GM12878 (cell line): ENCODE measurements around the gene EFHC1. TPM values are rescaled to one million over a fixed set of nuclear protein-coding genes. Genes with fewer than 3 reads are reported as not detected.

Experiments
- ATAC-seq: fragments of 200-7000 bp; cut with Tn5 transposase; 3 replicates; pipeline ENCODE4 v1.9.1; 2020; ENCODE audit warnings: mild to moderate bottlenecking, moderate library complexity
- BruUV-seq: library from RNA; stranded (reverse); fragments of 400-500 nt; replicated peaks from 2 replicates; lab custom pipeline; 2021; lab: Mats Ljungman, UMichigan
- CTCF ChIA-PET: fragments of 300-600 bp; sonication (Branson Sonifier 250); formaldehyde crosslinking; extraction: SDS; loops from one replicate; lab custom pipeline; 2021; ENCODE audit warnings: inconsistent platforms; lab: Yijun Ruan, JAX
- POLR2A ChIA-PET: fragments of 350-600 bp; formaldehyde crosslinking; extraction: SDS; loops from one replicate; lab custom pipeline; 2021; ENCODE audit warnings: inconsistent platforms; lab: Charles Lee
- RAD21 ChIA-PET: fragments of 300-600 bp; sonication (Branson Sonifier 250); formaldehyde crosslinking; loops from one replicate; lab custom pipeline; 2023; ENCODE audit warnings: antibody characterized with exemption; ENCODE audit not compliant: unreplicated experiment; lab: Charles Lee
- SMC1A ChIA-PET: fragments of 300-600 bp; sonication (Branson Sonifier 250); formaldehyde crosslinking; loops from one replicate; lab custom pipeline; 2023; ENCODE audit not compliant: unreplicated experiment, uncharacterized antibody; lab: Charles Lee
- DNase-seq: peaks from one replicate; pipeline ENCODE4 v3.0.0-alpha.2; 2011; ENCODE audit warnings: low read depth, low spot score
- FAIRE-seq: peaks from 3 replicates; lab custom pipeline; 2011; peaks lifted over from hg19 to GRCh38; lab: Jason Lieb, UNC
- H2AFZ ChIP-seq: 2 replicates; pipeline ENCODE4 v1.6.0; 2011; ENCODE audit warnings: low read depth, low read length, control low read depth; ENCODE audit not compliant: control insufficient read depth
- H3K27ac ChIP-seq: 2 replicates; pipeline ENCODE4 v1.5.1; 2011; ENCODE audit warnings: control low read depth; ENCODE audit not compliant: control insufficient read depth, insufficient read depth
- H3K27me3 ChIP-seq, 2 experiments: replicated peaks in 1 of 2; 2 replicates each; pipeline versions ENCODE4 v1.6.0 to v1.6.1; 2011; ENCODE audit warnings: low read length in 1 of 2; ENCODE audit not compliant: control insufficient read depth in 2 of 2, insufficient read depth in 2 of 2
- H3K36me3 ChIP-seq, 2 experiments: 2 replicates each; pipeline ENCODE4 v1.5.1; 2011; ENCODE audit warnings: low read length in 1 of 2; ENCODE audit not compliant: control insufficient read depth in 2 of 2, insufficient read depth in 2 of 2
- H3K4me1 ChIP-seq: 2 replicates; pipeline ENCODE4 v1.6.1; 2011; ENCODE audit warnings: mild to moderate bottlenecking, low read length, moderate library complexity, mixed read lengths; ENCODE audit not compliant: control insufficient read depth, insufficient read depth
- H3K4me2 ChIP-seq: 2 replicates; pipeline ENCODE4 v1.6.0; 2011; ENCODE audit warnings: control low read depth; ENCODE audit not compliant: control insufficient read depth, insufficient read depth
- H3K4me3 ChIP-seq: fragments of 200-600 bp; sonication (generic); 2 replicates; pipeline ENCODE4 v1.5.1; 2016
- H3K79me2 ChIP-seq: 2 replicates; pipeline ENCODE4 v1.6.0; 2011; ENCODE audit warnings: low read length; ENCODE audit not compliant: control insufficient read depth, insufficient read depth
- H3K9ac ChIP-seq: 2 replicates; pipeline ENCODE4 v1.8.0; 2011; ENCODE audit warnings: low read length, control low read depth, mixed read lengths; ENCODE audit not compliant: control insufficient read depth, insufficient read depth
- H3K9me3 ChIP-seq: replicated peaks from 3 replicates; pipeline ENCODE4 v1.5.1; 2011; ENCODE audit warnings: mild to moderate bottlenecking, low read length; ENCODE audit not compliant: control insufficient read depth, insufficient read depth
- H4K20me1 ChIP-seq: 2 replicates; pipeline ENCODE4 v1.6.0; 2011; ENCODE audit not compliant: control insufficient read depth, insufficient read depth
- CBX5 ChIP-seq: sonication (generic); IDR thresholded peaks from 2 replicates; pipeline ENCODE4 v1.6.1; 2016; ENCODE audit warnings: low read depth, moderate library complexity, mild to moderate bottlenecking, inconsistent platforms
- CEBPB ChIP-seq, 2 experiments: fragments of 150-350 bp in 1 of 2; IDR thresholded peaks; 2 replicates each; pipeline ENCODE4 v1.6.1; 2012 to 2014; ENCODE audit warnings: low read depth in 2 of 2, low read length in 2 of 2, borderline replicate concordance in 1 of 2, inconsistent platforms in 1 of 2
- CUX1 ChIP-seq: IDR thresholded peaks from 2 replicates; pipeline ENCODE4 v1.6.1; 2012; ENCODE audit warnings: improper control_type of control experiment, low read depth, low read length; ENCODE audit not compliant: insufficient replicate concordance
- NFYA ChIP-seq: IDR thresholded peaks from 2 replicates; pipeline ENCODE4 v1.6.1; 2011; ENCODE audit warnings: low read depth, mild to moderate bottlenecking, low read length, improper control_type of control experiment, borderline replicate concordance
- PAX8 ChIP-seq: fragments of 450-650 bp; IDR thresholded peaks from 2 replicates; pipeline ENCODE4 v1.6.1; 2017; ENCODE audit warnings: mild to moderate bottlenecking, moderate library complexity
- POU2F2 ChIP-seq: IDR thresholded peaks from 3 replicates; pipeline ENCODE4 v1.6.1; 2011; ENCODE audit warnings: low read depth, mild to moderate bottlenecking, low read length, borderline replicate concordance
- RB1 ChIP-seq: fragments of 450-650 bp; formaldehyde crosslinking; IDR thresholded peaks from 2 replicates; pipeline ENCODE4 v1.6.1; 2017; ENCODE audit warnings: mild to moderate bottlenecking, borderline replicate concordance
- RUNX3 ChIP-seq: IDR thresholded peaks from 2 replicates; pipeline ENCODE4 v1.6.1; 2012; ENCODE audit warnings: low read length, inconsistent platforms
- SIX5 ChIP-seq: IDR thresholded peaks from 2 replicates; pipeline ENCODE4 v1.6.1; 2011; ENCODE audit warnings: mild to moderate bottlenecking, low read depth, low read length, moderate library complexity; ENCODE audit not compliant: severe bottlenecking
- SPI1 ChIP-seq: IDR thresholded peaks from 2 replicates; pipeline ENCODE4 v1.6.1; 2011; ENCODE audit warnings: low read depth, mild to moderate bottlenecking, low read length, moderate library complexity, borderline replicate concordance; ENCODE audit not compliant: insufficient read depth
- WGBS: methylation state at CpG from one replicate; pipeline ENCODE4 v1.1.6; 2016; ENCODE audit warnings: low lambda C conversion rate; ENCODE audit not compliant: insufficient replicate concordance, insufficient coverage; ENCODE audit errors: missing lambda C conversion rate; 5-methylcytosine and 5-hydroxymethylcytosine counted together
- in situ Hi-C: fragments of 300-500 bp; cut with MboI; formaldehyde crosslinking; loops from 9 replicates; pipeline ENCODE4 v1.14.3; 2018; ENCODE audit warnings: mixed read lengths
- intact Hi-C: fragments of 100-400 bp; cut with micrococcal nuclease; formaldehyde crosslinking; loops from one replicate; pipeline ENCODE4 v1.14.2; 2022; ENCODE audit not compliant: unreplicated experiment
- polyA plus RNA-seq, 11 experiments: library from polyadenylated mRNA; depleted of rRNA in 4 of 11; unstranded in 6 of 11; stranded (reverse) in 5 of 11; fragments of >200 nt; fragmentation: Nextera tagmentation in 4 of 11; fragmentation: Illumina TruSeq in 1 of 11; extraction: Ambion mirVana in 4 of 11; extraction: Trizol in 1 of 11; gene quantifications; 1 replicate in 1 of 11; 2 replicates in 10 of 11; pipeline versions ENCODE4 v1.2.1 to v1.2.3, GENCODE V29; 2011 to 2016; ENCODE audit warnings: inconsistent platforms in 2 of 11, missing spikeins in 2 of 11, low read depth in 1 of 11
- total RNA-seq, 4 experiments: library from RNA; depleted of rRNA in 3 of 4; stranded (reverse); fragments of >200 nt in 3 of 4; fragmentation: Illumina TruSeq in 1 of 4; extraction: Trizol in 1 of 4; gene quantifications; 2 replicates each; pipeline versions ENCODE4 v1.2.1 to v1.2.3, GENCODE V29; 2013 to 2021
- TF ChIP-seq, protein P1 (sequence below): fragments of 450-650 bp; IDR thresholded peaks from 2 replicates; pipeline ENCODE4 v1.6.1; 2016; ENCODE audit warnings: mild to moderate bottlenecking
- TF ChIP-seq, protein P2 (sequence below): IDR thresholded peaks from 2 replicates; pipeline ENCODE4 v1.6.1; 2011; ENCODE audit warnings: borderline replicate concordance, low read depth, mild to moderate bottlenecking, moderate library complexity, mixed read lengths, low read length; ENCODE audit not compliant: insufficient read depth; ENCODE audit errors: extremely low read length
- TF ChIP-seq, protein P3 (sequence below): fragments of 450-650 bp; IDR thresholded peaks from 2 replicates; pipeline ENCODE4 v1.6.1; 2016; ENCODE audit warnings: mild to moderate bottlenecking

Gene EFHC1
- total and polyA plus RNA-seq, 10 of the 15 experiments (the other 5 are each of a cell fraction or from before 2014, with no cell fraction given): 5.5 to 14.5 (median 8.8) TPM

- TF ChIP-seq, protein P1, sequence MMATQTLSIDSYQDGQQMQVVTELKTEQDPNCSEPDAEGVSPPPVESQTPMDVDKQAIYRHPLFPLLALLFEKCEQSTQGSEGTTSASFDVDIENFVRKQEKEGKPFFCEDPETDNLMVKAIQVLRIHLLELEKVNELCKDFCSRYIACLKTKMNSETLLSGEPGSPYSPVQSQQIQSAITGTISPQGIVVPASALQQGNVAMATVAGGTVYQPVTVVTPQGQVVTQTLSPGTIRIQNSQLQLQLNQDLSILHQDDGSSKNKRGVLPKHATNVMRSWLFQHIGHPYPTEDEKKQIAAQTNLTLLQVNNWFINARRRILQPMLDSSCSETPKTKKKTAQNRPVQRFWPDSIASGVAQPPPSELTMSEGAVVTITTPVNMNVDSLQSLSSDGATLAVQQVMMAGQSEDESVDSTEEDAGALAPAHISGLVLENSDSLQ: no peak
These were observed 16.5 kb upstream of the EFHC1 start (continued) for GRCh38 chr6:52403627-52404026.

DNA sequence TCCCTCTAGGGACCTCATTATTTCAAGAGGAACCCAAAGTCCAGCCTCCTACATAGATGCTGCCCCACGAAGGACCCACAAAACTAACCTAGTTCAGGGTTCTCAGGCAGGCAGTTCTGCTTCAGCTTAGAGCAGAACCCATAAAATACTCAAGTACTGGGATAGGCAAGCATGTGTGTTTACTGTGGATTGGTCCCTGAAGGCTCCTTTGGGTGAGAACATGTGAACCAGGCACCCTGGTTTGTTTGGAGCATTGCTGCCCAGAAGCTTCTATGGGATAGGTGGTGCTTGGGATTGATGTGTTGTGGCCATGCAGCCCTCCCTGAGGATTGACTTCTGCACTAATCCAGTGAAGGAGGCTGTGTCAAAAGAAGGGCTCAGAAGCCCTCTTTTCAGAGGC is 14.9 kb upstream of the EFHC1 start:
- H3K27me3 ChIP-seq: no peaks in the 10 kb centered on the region
- in situ Hi-C loops (no loop called here), intact Hi-C loops (no loop called here)
- WGBS: 95% methylated on average over 1 of the region's 1 CpG
- DNase-seq: no peak
- ChIA-PET RAD21 (interaction anchor here (1.2 to 10.9 kb wide), 4 partner anchors 10 to 193 kb away, joined by 4 to 224 read pairs (median 6); partner anchors contain the start of gene MCM3), POLR2A (interaction anchor here (0.6 to 1.5 kb wide), 3 partner anchors 22 to 258 kb away, joined by 3 to 4 read pairs (median 3); no protein-coding TSS in a partner anchor), CTCF (interaction anchor here (1.0 to 14.7 kb wide), 6 partner anchors 11 to 144 kb away, joined by 3 to 441 read pairs (median 4); partner anchors contain the start of gene MCM3), SMC1A (interaction anchor here (0.8 to 12.8 kb wide), 9 partner anchors 8 to 257 kb away, joined by 3 to 358 read pairs (median 5); partner anchors contain the start of gene MCM3)
- no peak overlapping the region for H3K4me3 ChIP-seq
- no peak overlapping the region for H2AFZ ChIP-seq
- H3K4me1 ChIP-seq: no peaks in the 10 kb centered on the region
- H3K9ac ChIP-seq: no peak overlapping the region
- H4K20me1 ChIP-seq: no peaks in the 10 kb centered on the region
- no peak overlapping the region for H3K27ac ChIP-seq
- no peak for ATAC-seq
- no peaks in the 10 kb centered on the region for H3K79me2 ChIP-seq
- no peak for FAIRE-seq
- BruUV-seq: no TSS peak
- H3K9me3 ChIP-seq: no peaks in the 10 kb centered on the region
- peaks cover 8% of the 10 kb centered on the region in 2 experiments; a peak in 3 of 4 replicates for H3K36me3 ChIP-seq
- no peak overlapping the region for H3K4me2 ChIP-seq
- TF ChIP-seq, protein P2, sequence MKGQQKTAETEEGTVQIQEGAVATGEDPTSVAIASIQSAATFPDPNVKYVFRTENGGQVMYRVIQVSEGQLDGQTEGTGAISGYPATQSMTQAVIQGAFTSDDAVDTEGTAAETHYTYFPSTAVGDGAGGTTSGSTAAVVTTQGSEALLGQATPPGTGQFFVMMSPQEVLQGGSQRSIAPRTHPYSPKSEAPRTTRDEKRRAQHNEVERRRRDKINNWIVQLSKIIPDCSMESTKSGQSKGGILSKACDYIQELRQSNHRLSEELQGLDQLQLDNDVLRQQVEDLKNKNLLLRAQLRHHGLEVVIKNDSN: no peak
- no peak for TF ChIP-seq CBX5
- no peak for TF ChIP-seq RUNX3
- TF ChIP-seq, protein P3, sequence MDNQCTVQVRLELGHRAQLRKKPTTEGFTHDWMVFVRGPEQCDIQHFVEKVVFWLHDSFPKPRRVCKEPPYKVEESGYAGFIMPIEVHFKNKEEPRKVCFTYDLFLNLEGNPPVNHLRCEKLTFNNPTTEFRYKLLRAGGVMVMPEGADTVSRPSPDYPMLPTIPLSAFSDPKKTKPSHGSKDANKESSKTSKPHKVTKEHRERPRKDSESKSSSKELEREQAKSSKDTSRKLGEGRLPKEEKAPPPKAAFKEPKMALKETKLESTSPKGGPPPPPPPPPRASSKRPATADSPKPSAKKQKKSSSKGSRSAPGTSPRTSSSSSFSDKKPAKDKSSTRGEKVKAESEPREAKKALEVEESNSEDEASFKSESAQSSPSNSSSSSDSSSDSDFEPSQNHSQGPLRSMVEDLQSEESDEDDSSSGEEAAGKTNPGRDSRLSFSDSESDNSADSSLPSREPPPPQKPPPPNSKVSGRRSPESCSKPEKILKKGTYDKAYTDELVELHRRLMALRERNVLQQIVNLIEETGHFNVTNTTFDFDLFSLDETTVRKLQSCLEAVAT: no peak
- no peak for TF ChIP-seq CEBPB (IDR thresholded peaks at IDR 0.05; ENCODE audit: borderline replicate concordance in 1 of 2, low read depth in 2 of 2, low read length in 2 of 2)
- no peak for TF ChIP-seq POU2F2
- TF ChIP-seq NFYA: no peak
- TF ChIP-seq SPI1: no peak
- no peak for TF ChIP-seq SIX5
- TF ChIP-seq CUX1: no peak
- no peak for TF ChIP-seq PAX8
- no peak for TF ChIP-seq RB1
